ENCODE measurements around the gene OR6B3.

- TF ChIP-seq POLR2A (IDR thresholded peaks at IDR 0.05) (no peak), POLR2AphosphoS5 (IDR thresholded peaks at IDR 0.05) (no peak)
These were observed 42.5 kb upstream of the OR6B3 start for GRCh38 chr2:240095556-240096523.
